22Rv1 (cell line): Measurements from ENCODE around the gene SLC25A25.

ENCODE experiments used
- H3K27ac ChIP-seq: fragments of 450-650 bp; 2 replicates; pipeline ENCODE4 v1.5.1; 2017
- CTCF ChIP-seq: fragments of 450-650 bp; IDR thresholded peaks from 2 replicates; pipeline ENCODE4 v1.5.1; 2017; ENCODE audit warnings: mild to moderate bottlenecking
- ZFX ChIP-seq: fragments of 450-650 bp; IDR thresholded peaks from 2 replicates; pipeline ENCODE4 v1.6.1; 2017; ENCODE audit warnings: antibody characterized with exemption, borderline replicate concordance

The SLC25A25 gene

DNA sequence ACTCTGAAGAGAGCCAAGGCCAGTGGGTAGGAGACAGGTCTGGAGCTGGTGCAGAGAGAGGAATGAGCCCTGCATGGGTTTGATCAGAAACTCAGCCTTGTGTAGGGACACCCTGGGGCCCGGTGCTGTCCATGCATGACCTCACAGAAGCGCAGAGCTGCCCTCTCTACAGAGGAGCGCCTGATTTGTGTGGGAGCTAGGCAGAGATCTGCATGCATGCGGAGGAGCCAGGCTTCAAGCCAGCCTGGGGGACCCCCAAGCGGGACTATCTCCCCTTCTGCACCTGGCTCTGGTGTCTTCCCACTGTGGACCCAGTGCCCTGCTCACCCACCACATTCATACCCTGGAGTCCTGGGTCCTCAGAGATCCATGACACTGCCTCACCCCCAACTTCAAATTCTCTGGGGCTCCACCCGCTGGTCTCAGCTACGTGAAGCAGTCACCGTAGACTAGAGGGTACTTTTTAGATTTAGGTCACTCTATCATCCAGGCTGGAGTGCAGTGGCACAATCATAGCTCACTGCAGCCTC is 78.6 kb downstream of the SLC25A25 start:
- TF ChIP-seq ZFX = no peak
- TF ChIP-seq CTCF = no peak
- no peak overlapping the region for H3K27ac ChIP-seq

GRCh38 chr9:128148509-128149000 is 80.5 kb downstream of the SLC25A25 start:
- TF ChIP-seq CTCF (no peak), ZFX (no peak)
- no peak overlapping the region for H3K27ac ChIP-seq

DNA sequence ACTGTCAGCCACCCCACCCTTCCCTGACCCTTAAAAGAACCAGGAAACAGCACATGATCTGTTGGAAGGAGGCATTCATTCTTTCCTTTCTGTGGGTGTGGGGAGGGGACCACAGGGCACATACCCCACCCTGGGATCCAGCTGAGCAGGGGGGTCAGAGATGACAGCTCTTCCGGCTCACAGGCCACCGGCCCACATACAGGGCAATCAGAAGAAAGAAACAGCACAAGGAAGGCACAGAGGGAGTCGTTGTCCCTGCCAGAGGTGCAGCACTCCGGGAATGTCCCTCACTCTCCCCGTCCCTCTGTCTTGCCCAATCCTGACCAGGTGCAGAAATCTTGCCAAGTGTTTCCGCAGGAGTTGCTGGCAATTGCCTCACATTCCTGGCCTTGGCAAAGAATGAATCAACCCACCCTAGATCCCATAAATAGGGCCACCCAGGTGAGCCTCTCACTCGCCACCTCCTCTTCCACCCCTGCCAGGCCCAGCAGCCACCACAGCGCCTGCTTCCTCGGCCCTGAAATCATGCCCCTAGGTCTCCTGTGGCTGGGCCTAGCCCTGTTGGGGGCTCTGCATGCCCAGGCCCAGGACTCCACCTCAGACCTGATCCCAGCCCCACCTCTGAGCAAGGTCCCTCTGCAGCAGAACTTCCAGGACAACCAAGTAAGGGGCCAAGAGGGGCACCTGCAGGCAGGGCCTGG is 81.1 kb downstream of the SLC25A25 start, which contains the start of gene LCN2:
LCN2 (plus strand) TSS at position 453 of the 701 bp plus-strand sequence; CDS start at position 526, 73 bp downstream.
- no peak within 1 kb of the TSS for H3K27ac ChIP-seq
- no peak for TF ChIP-seq ZFX
- no peak for TF ChIP-seq CTCF

DNA sequence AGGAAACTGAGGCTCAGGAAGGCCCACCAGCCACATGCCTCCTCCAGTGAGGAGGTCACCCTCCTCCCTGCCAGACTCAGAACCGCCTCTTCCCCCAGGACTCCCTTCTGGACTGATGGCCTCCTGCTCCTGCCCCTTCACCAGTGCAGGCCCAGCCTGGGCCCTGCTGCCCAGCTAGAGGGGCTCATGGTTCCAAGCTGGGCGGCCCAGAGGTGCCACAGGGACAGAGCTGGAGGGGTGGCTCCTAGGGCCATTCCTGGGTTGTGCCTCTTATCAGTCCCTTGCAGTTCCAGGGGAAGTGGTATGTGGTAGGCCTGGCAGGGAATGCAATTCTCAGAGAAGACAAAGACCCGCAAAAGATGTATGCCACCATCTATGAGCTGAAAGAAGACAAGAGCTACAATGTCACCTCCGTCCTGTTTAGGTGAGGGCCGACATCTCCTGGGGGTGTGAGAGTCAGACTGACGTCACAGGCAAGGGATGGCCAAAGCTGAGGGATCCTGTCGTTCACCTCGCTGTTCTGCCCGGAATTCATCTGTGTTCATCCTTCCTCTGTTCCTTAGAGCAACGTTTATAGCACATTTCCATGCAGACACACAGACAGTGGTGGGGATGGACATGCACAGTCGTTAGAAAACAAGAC is 82.0 kb downstream of the SLC25A25 start:
- H3K27ac ChIP-seq = no peak overlapping the region
- TF ChIP-seq ZFX (no peak), CTCF (no peak)

DNA sequence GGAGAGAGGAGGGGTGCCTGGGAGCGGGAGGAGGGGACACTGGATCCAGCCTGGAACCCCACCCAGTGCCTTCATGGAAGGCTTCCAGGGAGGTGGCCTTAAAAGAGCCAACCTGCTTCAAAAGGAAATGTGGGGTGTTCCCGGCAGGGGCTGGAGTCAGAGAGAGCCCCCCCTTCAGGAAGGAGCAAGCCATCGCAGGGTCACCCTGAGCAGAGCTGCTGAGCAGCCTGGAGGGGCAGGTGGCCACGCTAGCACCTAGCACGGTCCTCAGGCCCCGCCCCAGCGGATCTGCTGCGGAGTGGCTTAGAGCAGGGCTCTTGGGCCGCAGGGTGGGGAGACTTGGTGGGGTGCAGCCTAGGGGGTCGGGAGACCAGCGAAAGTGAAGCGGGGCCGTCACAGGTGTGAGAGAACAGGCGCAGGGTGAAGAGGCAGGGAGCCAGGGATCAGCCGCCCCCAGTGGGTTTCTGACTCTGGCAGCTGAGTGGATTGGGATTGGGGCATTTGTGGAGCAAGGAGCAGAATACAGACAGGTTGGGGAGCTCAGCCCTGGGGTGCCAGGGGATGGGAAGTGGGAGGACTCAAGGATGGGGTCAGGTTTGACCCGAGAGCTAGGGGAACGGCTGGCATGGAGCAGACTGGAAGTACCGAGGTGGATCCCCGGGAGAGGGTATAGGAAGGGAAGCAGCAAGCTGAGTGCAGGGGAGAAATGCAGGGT is 82.7 kb downstream of the SLC25A25 start:
- H3K27ac ChIP-seq = no peak overlapping the region

GRCh38 chr9:128151309-128152132 is 83.5 kb downstream of the SLC25A25 start:
- no peak for TF ChIP-seq CTCF
- TF ChIP-seq ZFX = no peak
- no peak overlapping the region for H3K27ac ChIP-seq

More for the DNA sequence above, 82.7 kb downstream of the SLC25A25 start:
- TF ChIP-seq ZFX (no peak), CTCF (peak; percentile 33)
